Keratinocyte (primary cell): ENCODE data around the gene RAD21L1.

Experiments
- EZH2 ChIP-seq: IDR thresholded peaks from one replicate; pipeline ENCODE4 v1.6.1; 2012; ENCODE audit warnings: inconsistent platforms, mild to moderate bottlenecking, low read length, moderate library complexity
- TF ChIP-seq, protein P1 (sequence below), 3 experiments: IDR thresholded peaks in 1 of 3; conservative IDR thresholded peaks in 1 of 3; optimal IDR thresholded peaks in 1 of 3; 2 replicates in 2 of 3; 3 replicates in 1 of 3; pipeline versions ENCODE3 to v1.5.1; 2011; ENCODE audit warnings: low read length in 3 of 3, mild to moderate bottlenecking in 3 of 3, moderate library complexity in 2 of 3, control low read depth in 1 of 3, inconsistent platforms in 1 of 3; ENCODE audit not compliant: insufficient read depth in 2 of 3; ENCODE audit errors: extremely low read depth in 1 of 3

DNA sequence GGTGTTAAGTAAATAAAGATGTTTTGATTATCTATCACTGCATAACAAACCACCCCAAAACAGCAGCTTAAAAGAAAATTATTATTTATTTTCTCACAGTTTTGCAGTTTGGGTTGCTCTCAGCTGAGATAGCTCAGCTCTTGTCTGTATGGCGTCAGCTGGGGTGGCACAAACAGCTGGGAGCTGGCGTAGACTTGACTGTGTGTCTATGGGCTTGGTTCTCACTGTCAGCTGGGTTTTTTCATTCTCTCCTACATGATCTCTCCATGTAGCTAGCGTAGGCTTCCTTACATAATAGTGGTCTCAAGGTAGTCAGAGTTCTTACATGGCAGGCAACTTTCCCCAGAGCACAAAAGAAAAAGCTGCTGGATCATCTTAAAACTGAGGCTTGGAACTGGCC is 34.5 kb upstream of the RAD21L1 start:
- TF ChIP-seq, protein P1, sequence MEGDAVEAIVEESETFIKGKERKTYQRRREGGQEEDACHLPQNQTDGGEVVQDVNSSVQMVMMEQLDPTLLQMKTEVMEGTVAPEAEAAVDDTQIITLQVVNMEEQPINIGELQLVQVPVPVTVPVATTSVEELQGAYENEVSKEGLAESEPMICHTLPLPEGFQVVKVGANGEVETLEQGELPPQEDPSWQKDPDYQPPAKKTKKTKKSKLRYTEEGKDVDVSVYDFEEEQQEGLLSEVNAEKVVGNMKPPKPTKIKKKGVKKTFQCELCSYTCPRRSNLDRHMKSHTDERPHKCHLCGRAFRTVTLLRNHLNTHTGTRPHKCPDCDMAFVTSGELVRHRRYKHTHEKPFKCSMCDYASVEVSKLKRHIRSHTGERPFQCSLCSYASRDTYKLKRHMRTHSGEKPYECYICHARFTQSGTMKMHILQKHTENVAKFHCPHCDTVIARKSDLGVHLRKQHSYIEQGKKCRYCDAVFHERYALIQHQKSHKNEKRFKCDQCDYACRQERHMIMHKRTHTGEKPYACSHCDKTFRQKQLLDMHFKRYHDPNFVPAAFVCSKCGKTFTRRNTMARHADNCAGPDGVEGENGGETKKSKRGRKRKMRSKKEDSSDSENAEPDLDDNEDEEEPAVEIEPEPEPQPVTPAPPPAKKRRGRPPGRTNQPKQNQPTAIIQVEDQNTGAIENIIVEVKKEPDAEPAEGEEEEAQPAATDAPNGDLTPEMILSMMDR (optimal IDR thresholded peaks at IDR 0.05 in 1 of 3, IDR thresholded peaks at IDR 0.05 in 1 of 3, conservative IDR thresholded peaks at IDR 0.05 in 1 of 3; ENCODE audit: extremely low read depth in 1 of 3, insufficient read depth in 2 of 3, low read length in 3 of 3) = no peak
- TF ChIP-seq EZH2 = no peak
